ENCODE data around the gene ADO.
A peak's percentile ranks its signal among the peaks of the same experiment; 100 is the strongest.

ADO gene

DNA sequence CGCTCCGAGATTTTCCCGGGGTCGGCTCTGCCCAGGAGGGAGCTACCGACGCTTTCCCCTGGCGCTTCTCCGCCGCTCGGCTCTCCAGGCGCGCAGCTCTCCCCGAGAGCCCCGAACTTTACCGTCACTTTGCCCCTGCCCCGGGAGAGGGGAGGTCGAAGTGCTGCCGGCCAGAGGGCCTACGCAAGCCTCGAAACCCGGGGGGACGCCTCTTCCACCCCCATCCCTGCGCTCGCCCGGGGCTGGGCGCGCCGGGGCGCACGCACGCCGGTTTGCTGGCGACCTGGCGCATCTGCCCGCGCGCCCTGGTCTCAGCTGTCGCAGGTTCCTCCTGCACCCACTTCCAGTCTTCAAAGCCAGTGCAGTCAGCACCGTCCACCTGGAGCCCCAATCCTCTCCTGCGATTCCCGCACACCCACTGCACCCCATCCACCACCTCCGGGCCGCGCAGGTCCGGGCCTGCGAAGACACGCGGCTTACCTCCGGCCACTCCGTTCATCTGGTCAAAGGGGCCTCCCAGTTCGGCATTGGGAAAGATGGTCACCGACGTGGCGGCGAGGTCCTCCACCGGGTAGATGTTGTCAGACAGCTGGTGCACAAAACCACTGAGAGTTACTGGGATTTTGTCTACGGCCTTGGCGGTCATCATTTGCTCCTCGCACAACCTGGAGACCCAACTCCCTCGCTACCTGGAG lies 11.0 kb downstream of the ADO start:
- ATAC-seq (replicated peaks; ENCODE audit: extremely low read depth, poor library complexity, severe bottlenecking) (no peak), DNase-seq (ENCODE audit: low spot score in 2 of 2) (no peak)
- Mint-ChIP-seq H3K27me3 (peaks cover 52% of the 10 kb centered on the region), H3K27ac (ENCODE audit: low read depth) (peak overlapping the region; percentile 88), H3K9me3 (no peaks in the 10 kb centered on the region), H3K36me3 (ENCODE audit: insufficient read depth) (peaks cover 14% of the 10 kb centered on the region), H3K4me3 (peak overlapping the region; percentile 87), H3K4me1 (peaks cover 68% of the 10 kb centered on the region)

DNA sequence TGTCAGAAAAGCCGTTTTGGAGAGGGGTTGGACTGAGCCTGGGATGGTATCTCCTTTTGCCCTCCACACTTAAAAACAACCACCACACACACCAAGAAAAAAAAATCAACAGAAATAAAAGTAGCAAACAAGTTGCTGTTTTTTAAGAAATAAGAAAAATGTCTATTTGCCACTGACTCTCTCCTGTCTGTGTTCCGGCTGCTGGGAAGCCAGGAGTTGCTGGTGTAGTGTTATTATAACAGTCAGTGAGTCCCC lies 11.5 kb downstream of the ADO start:
- Mint-ChIP-seq H3K27me3 (peaks cover 57% of the 10 kb centered on the region), H3K9me3 (no peaks in the 10 kb centered on the region), H3K36me3 (ENCODE audit: insufficient read depth) (peaks cover 14% of the 10 kb centered on the region), H3K4me3 (peak overlapping the region; percentile 87), H3K27ac (ENCODE audit: low read depth) (peak overlapping the region; percentile 88), H3K4me1 (peaks cover 64% of the 10 kb centered on the region)
- DNase-seq (ENCODE audit: low spot score in 2 of 2) (no peak), ATAC-seq (replicated peaks; ENCODE audit: extremely low read depth, poor library complexity, severe bottlenecking) (no peak)

DNA sequence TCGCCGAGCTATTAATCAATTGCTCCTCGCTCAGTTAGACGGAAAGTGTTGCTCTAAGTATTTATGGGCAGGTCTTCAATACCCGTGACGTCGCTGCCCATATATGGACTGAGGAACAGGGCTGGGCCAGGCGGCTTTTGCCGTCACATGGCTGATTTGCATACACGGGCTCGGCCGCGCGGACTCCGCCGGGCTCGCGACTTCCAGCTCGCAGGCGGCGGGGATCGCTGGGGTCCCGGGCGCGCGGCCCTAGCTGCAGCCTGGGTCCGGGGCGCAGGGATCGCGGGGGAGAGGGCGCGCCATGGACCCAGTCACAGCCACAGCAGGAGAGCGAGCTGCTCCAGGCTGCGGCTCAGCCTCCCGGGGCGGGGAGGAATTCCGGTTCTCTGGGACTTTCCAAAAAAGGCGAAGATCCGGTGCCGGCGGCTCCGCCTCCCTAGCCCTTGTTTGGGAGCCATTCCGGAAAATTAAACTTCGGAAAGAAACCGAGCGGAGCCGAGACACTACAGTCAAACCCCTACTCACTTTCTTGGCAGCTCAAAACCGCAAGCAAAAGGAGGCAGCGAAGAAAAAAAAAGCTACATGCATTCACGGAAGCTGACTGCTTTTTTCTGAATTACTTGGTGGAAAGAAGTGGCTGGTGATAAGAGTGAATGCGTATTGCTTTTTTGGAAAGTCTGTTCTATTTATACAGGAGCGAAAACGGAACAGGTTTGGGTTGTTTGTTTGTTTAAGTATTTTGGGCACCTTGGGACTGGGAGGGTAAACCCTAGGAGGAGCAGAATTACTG lies 12.0 kb downstream of the ADO start, which contains the start of gene EGR2:
Gene EGR2 (minus strand): TSS at position 36 of the 790 bp plus-strand sequence. CDS start 337 bp downstream, outside the sequence.
- peaks cover 61% of the 10 kb centered on the region for H3K27me3 Mint-ChIP-seq
- peak within 1 kb of the TSS; percentile 87 for H3K4me3 Mint-ChIP-seq
- DNase-seq (ENCODE audit: low spot score in 2 of 2) (peak; percentile 93 to 95), ATAC-seq (replicated peaks; ENCODE audit: extremely low read depth, poor library complexity, severe bottlenecking) (peak; percentile 88)
- H3K36me3 Mint-ChIP-seq (ENCODE audit: insufficient read depth): peaks cover 14% of the 10 kb centered on the region
- H3K9me3 Mint-ChIP-seq: no peaks in the 10 kb centered on the region
- H3K4me1 Mint-ChIP-seq: peaks cover 59% of the 10 kb centered on the region
- peak within 1 kb of the TSS; percentile 88 for H3K27ac Mint-ChIP-seq (ENCODE audit: low read depth)

DNA sequence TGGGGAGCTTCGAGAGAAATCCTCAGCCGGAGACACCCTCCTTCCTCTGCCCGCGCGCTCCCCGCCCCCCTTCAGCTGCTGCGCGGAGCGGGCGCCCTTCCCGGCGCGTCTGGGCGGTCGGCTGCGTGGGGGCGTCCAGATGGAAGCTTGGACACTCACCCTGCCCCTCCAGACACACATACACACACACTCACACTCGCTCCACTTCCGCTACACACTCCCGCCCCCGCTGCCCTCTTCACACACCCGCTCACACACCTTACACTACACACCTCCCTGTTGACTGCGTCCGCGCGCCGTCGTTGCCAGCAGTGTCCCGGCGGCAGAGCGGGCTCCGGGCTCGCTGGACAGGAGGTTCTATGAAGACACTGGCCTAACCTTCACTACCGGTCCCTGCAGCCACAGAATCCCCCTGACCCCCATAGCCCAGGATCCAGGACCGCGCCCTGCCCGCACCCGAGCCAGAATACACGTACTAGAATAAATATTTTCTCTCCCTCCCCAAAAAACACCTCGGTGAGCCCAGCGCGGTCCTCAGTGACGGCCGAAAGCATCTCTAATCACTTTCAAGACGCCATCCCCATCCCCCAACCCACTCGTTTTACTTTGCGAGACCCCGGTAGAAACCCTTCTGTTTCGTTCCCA lies 12.7 kb downstream of the ADO start:
- peaks cover 14% of the 10 kb centered on the region for H3K36me3 Mint-ChIP-seq (ENCODE audit: insufficient read depth)
- peak; percentile 22 for ATAC-seq (replicated peaks; ENCODE audit: extremely low read depth, poor library complexity, severe bottlenecking)
- peak overlapping the region; percentile 87 for H3K4me3 Mint-ChIP-seq
- H3K27me3 Mint-ChIP-seq: peaks cover 61% of the 10 kb centered on the region
- no peaks in the 10 kb centered on the region for H3K9me3 Mint-ChIP-seq
- peak overlapping the region; percentile 88 for H3K27ac Mint-ChIP-seq (ENCODE audit: low read depth)
- peak; percentile 29 to 40 for DNase-seq (ENCODE audit: low spot score in 2 of 2)
- peaks cover 56% of the 10 kb centered on the region for H3K4me1 Mint-ChIP-seq

DNA sequence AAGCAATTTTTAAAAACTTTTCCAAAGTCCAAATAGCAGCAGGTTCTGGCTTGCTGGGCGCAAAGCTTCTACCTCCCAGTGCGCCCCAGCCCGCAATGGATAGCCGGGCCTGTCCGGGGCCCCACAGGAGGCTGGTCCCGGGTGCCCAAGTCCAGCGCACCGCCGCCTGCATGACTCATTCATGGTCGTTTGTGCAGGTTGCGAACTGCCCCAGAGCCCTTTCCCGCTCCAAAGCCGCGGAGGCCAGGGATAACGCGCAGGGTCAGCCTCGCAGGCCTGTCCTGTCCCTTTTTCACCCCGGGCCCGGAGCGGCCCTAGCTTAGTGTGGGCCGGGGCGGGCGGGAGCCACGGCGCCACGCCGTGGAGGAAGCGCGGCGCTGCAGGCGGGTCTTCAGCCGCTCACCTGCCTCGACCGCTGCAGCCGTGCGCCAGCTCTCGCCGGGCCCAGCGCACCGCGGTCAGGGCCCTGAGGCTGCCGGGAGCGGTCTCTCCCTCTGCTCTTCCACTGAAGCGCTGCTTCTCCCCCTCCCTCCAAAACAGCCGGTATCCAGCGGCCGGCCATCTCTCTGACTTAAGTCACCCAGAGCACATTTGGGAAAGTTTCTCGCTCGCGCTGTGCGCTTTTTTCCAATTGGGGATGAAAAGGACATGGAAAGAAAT lies 13.4 kb downstream of the ADO start:
- DNase-seq (ENCODE audit: low spot score in 2 of 2) (peak; percentile 40 to 44), ATAC-seq (replicated peaks; ENCODE audit: extremely low read depth, poor library complexity, severe bottlenecking) (peak; percentile 13)
- Mint-ChIP-seq H3K27ac (ENCODE audit: low read depth) (peak overlapping the region; percentile 88), H3K4me1 (peaks cover 50% of the 10 kb centered on the region), H3K9me3 (no peaks in the 10 kb centered on the region), H3K36me3 (ENCODE audit: insufficient read depth) (peaks cover 14% of the 10 kb centered on the region), H3K4me3 (peak overlapping the region; percentile 87), H3K27me3 (peaks cover 59% of the 10 kb centered on the region)

DNA sequence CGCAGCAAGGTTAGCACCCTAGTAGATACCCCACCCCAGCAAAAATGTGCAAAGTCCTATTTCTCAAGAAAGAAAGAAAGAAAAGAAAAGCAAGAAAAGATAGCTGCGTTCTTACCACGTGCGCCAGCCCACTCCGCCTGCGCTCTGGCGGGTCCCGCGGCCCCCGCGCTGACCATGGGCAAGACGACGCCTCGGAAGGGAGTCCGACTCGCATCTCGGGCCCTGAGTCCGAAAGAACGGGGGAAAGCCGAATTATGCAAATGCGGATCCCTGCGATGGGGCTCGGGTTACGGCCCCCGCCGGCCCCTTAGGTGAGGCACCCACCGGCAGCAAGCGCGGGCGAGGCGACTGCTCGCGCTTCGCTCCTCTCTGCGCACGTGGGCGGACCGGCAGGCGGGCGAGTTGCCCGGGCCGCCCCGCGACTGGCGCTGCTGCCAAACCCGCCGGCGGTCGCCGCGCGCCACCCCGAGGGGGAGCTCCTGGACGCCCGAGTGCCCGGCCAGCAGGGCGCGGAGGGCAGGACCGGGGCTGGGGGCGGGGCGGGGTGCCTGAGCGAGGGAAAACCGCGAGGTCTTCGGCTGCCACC lies 14.0 kb downstream of the ADO start:
- H3K36me3 Mint-ChIP-seq (ENCODE audit: insufficient read depth): peaks cover 14% of the 10 kb centered on the region
- no peak for ATAC-seq (replicated peaks; ENCODE audit: extremely low read depth, poor library complexity, severe bottlenecking)
- H3K4me1 Mint-ChIP-seq: peaks cover 44% of the 10 kb centered on the region
- DNase-seq (ENCODE audit: low spot score in 2 of 2): no peak
- peaks cover 53% of the 10 kb centered on the region for H3K27me3 Mint-ChIP-seq
- peak overlapping the region; percentile 88 for H3K27ac Mint-ChIP-seq (ENCODE audit: low read depth)
- no peaks in the 10 kb centered on the region for H3K9me3 Mint-ChIP-seq
- peak overlapping the region; percentile 87 for H3K4me3 Mint-ChIP-seq

DNA sequence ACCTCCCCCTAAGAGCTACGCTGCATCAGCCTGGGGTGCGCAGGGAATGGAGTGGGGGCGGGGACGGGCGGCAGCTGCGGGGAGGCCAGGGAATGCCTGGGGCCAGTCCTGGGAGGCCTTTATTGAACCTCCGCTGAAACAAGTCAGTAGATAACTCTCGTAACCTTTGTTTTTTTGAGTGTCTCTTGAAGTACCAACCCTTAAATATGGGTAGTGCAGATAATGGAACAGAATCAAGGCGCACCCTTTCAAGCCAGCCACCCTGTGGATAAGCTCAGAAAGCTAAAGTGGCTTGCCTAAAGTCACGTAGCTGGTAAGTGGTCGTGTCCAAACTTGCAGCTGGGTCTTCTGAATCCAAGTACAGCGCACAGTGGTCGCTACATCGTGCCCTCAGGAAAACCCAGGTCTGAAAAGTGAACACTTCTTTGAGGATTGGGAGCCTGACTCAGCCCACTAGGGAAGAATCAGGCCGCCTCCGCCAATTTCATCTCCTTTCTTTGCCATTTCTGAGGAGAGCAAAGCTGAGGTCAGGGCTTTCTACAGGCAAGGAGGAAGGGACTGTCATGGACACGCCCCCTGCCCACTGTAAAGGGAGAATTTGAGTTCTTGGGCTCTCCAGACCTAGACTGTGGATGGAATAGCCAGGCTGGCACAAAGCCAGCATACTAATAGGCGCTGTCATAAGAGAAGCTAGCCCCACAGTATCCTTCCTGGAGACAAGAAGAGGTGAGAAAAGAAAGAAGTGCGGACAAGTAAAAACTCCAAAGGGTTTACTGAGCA lies 14.8 kb downstream of the ADO start:
- H3K4me1 Mint-ChIP-seq: peaks cover 36% of the 10 kb centered on the region
- no peak for DNase-seq (ENCODE audit: low spot score in 2 of 2)
- H3K9me3 Mint-ChIP-seq: no peaks in the 10 kb centered on the region
- H3K27me3 Mint-ChIP-seq: peaks cover 45% of the 10 kb centered on the region
- no peak for ATAC-seq (replicated peaks; ENCODE audit: extremely low read depth, poor library complexity, severe bottlenecking)
- peak overlapping the region; percentile 87 for H3K4me3 Mint-ChIP-seq
- no peak overlapping the region for H3K27ac Mint-ChIP-seq (ENCODE audit: low read depth)
- peaks cover 14% of the 10 kb centered on the region for H3K36me3 Mint-ChIP-seq (ENCODE audit: insufficient read depth)

DNA sequence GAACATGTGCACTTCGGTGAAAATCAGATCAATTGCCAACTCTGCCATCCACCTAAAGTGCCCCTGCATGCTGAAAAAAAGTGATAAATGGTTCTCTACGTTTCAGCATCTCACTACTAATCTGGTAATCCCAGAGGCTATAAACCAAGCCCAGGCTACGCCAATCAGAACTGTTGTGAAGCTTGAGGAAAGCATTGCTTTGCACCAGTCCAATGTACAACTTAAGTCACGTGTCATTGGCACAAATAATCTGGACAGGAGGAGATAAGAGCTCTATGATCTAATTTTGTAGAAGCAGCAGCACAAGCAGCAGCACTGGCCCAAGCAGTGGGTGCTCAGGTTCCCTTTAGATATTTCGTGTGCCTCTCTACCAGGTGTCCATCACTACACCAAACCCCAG lies 16.1 kb downstream of the ADO start:
- DNase-seq (ENCODE audit: low spot score in 2 of 2): no peak
- H3K27me3 Mint-ChIP-seq: peaks cover 34% of the 10 kb centered on the region
- no peak overlapping the region for H3K4me3 Mint-ChIP-seq
- no peak for ATAC-seq (replicated peaks; ENCODE audit: extremely low read depth, poor library complexity, severe bottlenecking)
- H3K4me1 Mint-ChIP-seq: peaks cover 28% of the 10 kb centered on the region
- H3K9me3 Mint-ChIP-seq: no peaks in the 10 kb centered on the region
- H3K27ac Mint-ChIP-seq (ENCODE audit: low read depth): no peak overlapping the region
- peaks cover 12% of the 10 kb centered on the region for H3K36me3 Mint-ChIP-seq (ENCODE audit: insufficient read depth)

DNA sequence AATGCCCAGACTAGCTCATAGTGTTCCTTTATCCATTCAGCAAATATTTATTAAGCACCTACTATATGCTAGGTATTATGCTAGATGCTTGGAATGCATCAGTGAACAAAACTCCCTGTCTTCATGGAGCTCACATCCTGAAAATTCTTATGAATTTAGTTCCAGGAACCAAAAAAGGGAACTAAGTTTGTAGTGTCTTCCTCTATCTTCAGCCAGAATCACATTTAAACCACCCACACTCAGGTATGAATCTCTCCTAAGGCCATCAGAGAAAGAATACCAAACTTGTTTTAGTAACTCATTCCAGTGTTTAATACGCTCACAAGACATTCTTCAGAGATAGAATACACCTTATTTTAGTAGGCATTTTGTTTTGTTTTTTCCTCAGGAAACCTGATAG lies 21.8 kb downstream of the ADO start:
- H3K27me3 Mint-ChIP-seq: peaks cover 1% of the 10 kb centered on the region
- no peak overlapping the region for H3K27ac Mint-ChIP-seq (ENCODE audit: low read depth)
- H3K4me1 Mint-ChIP-seq: no peaks in the 10 kb centered on the region
- DNase-seq (ENCODE audit: low spot score in 2 of 2): no peak
- H3K4me3 Mint-ChIP-seq: no peak overlapping the region
- ATAC-seq (replicated peaks; ENCODE audit: extremely low read depth, poor library complexity, severe bottlenecking): no peak
- no peaks in the 10 kb centered on the region for H3K36me3 Mint-ChIP-seq (ENCODE audit: insufficient read depth)
- no peaks in the 10 kb centered on the region for H3K9me3 Mint-ChIP-seq

DNA sequence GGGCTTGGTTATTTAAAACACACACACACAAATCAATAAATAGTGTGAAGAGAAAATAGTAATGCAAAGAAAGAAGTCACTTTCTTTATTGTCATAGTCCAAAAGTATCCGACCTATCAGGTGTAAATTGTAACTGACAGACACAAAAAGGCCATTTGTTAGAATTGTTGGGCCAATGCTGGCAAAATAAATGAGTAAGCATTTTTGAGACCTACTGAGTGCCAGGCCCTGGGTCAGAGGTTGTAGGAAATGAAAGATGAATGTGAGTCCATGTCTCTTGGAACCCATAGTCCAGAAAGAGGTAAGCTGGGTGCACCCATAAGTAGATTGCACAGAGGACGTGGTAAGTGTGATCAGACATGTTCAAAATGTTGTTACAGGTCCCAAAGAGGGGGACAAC lies 25.1 kb downstream of the ADO start:
- DNase-seq (ENCODE audit: low spot score in 2 of 2) (no peak), ATAC-seq (replicated peaks; ENCODE audit: extremely low read depth, poor library complexity, severe bottlenecking) (no peak)
- Mint-ChIP-seq H3K27ac (ENCODE audit: low read depth) (no peak overlapping the region), H3K9me3 (no peaks in the 10 kb centered on the region), H3K36me3 (ENCODE audit: insufficient read depth) (no peaks in the 10 kb centered on the region), H3K4me1 (no peaks in the 10 kb centered on the region), H3K4me3 (no peak overlapping the region), H3K27me3 (no peaks in the 10 kb centered on the region)

DNA sequence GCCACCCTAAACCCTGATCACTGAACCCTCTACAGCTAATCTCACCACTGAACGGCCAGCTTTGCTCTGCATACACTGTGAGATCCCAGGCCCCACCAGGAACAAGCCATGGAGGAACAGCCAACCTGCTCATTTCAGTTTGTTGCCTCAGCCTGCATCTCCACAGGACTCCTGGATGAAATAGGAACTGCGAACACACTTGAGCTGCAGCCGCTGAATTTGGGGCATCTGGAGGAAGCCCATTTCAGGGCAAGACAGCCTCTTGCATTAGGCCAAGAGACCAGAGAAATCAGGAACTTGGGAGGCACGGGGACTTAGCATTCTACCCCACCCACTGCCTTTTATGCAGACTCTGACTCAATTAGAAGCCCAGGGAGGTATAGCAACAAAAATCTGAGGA lies 26.2 kb downstream of the ADO start:
- ATAC-seq (replicated peaks; ENCODE audit: extremely low read depth, poor library complexity, severe bottlenecking) (no peak), DNase-seq (ENCODE audit: low spot score in 2 of 2) (no peak)
- H3K9me3 Mint-ChIP-seq: no peaks in the 10 kb centered on the region
- no peak overlapping the region for H3K4me3 Mint-ChIP-seq
- H3K4me1 Mint-ChIP-seq: no peaks in the 10 kb centered on the region
- no peaks in the 10 kb centered on the region for H3K36me3 Mint-ChIP-seq (ENCODE audit: insufficient read depth)
- no peaks in the 10 kb centered on the region for H3K27me3 Mint-ChIP-seq
- H3K27ac Mint-ChIP-seq (ENCODE audit: low read depth): no peak overlapping the region

DNA sequence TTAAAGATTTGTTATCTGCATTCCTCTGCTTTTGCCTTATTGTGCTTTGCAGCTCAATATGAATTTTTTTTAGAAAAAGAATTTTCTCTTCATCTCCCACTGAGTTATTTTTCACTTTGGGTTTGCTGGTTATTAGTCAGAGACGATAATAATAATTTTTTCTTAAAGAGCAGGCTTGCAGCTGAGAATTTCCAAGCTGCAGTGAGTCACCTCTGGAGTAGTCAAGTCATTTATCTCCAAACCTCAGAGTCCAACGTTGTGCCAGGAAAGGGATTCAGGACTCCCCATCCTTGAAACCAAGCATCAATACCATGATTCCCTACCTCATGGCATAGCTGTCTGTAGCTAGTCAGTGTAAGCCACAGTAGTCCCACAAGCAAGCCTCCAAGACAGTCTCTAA lies 26.8 kb downstream of the ADO start:
- Mint-ChIP-seq H3K9me3 (no peaks in the 10 kb centered on the region), H3K36me3 (ENCODE audit: insufficient read depth) (no peaks in the 10 kb centered on the region), H3K4me3 (no peak overlapping the region), H3K27me3 (no peaks in the 10 kb centered on the region), H3K4me1 (no peaks in the 10 kb centered on the region), H3K27ac (ENCODE audit: low read depth) (no peak overlapping the region)
- no peak for ATAC-seq (replicated peaks; ENCODE audit: extremely low read depth, poor library complexity, severe bottlenecking)
- DNase-seq (ENCODE audit: low spot score in 2 of 2): no peak

Measured in central memory CD8-positive, alpha-beta T cell (primary cell).